Right ventricle myocardium inferior (tissue), 1 donor: Measurements from ENCODE around the gene HEMK1. TPM values are rescaled to one million over a fixed set of nuclear protein-coding genes. Genes with fewer than 3 reads are reported as not detected.

Experiments used
- ATAC-seq: fragments of 200-7000 bp; cut with Tn5 transposase; one replicate; pipeline ENCODE4 v1.9.1; 2020; ENCODE audit warnings: mild to moderate bottlenecking, moderate library complexity
- DNase-seq: peaks from one replicate; pipeline ENCODE4 v3.0.0; 2021; ENCODE audit errors: missing footprints
- intact Hi-C: fragments of 100-400 bp; cut with DNase I; formaldehyde crosslinking; loops from one replicate; pipeline ENCODE4 v1.11.0; 2022
- total RNA-seq: library from RNA; stranded (reverse); fragmentation: NEBNext Ultra II Directional; extraction: Animal tissue kit (Norgen Biotek cat#: 25700); gene quantifications from one replicate; pipeline ENCODE4 v1.2.1, GENCODE V29; 2021
- donor health status: DM: no; HTN: yes; CAD: no; lungs with severe emphysema.

The HEMK1 gene
- total RNA-seq, 1 donor from 2014 or later: 14.0 TPM

DNA sequence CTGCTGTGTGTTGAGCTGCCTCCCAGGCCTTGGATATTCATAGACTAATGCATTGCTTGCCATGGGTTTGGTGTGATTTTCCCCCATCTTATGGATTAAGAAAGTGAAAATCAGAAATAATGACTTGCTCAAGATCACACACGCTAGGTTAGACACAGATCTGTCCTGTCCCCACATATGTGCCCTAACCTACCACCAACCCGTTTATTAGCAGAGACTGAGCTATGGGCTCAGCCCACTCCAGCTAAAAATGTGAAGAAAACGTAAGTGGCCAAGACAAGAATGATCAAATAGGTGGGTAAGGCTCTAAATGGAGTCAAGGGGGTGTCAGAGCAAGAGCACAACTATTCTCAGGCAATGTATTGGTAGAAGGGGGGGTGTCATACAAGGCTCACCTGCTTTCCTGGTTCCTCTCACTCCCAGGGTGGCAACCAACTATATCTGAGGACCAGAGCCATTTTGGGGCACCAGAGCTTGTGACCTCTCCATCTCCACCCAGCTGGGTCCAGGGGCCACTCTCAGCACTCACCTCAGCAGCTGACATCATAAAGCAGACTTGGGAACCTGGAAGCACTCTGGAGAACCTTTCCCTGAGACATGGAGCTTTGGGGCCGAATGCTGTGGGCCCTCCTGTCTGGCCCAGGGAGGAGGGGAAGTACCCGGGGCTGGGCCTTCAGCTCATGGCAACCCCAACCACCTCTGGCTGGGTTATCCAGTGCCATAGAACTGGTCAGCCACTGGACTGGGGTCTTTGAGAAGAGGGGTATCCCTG, 1.4 kb downstream of the HEMK1 start:
- intact Hi-C loops: loop anchor here (5.0 kb wide), 1 partner anchor 82 kb away; no protein-coding TSS in a partner anchor
- no peak for DNase-seq
- no peak for ATAC-seq

- ATAC-seq: no peak
- intact Hi-C loops: loop anchor here (5.0 kb wide), 1 partner anchor 81 kb away; no protein-coding TSS in a partner anchor
- no peak for DNase-seq
Measured at GRCh38 chr3:50571486-50571885, 2.2 kb downstream of the HEMK1 start.

DNA sequence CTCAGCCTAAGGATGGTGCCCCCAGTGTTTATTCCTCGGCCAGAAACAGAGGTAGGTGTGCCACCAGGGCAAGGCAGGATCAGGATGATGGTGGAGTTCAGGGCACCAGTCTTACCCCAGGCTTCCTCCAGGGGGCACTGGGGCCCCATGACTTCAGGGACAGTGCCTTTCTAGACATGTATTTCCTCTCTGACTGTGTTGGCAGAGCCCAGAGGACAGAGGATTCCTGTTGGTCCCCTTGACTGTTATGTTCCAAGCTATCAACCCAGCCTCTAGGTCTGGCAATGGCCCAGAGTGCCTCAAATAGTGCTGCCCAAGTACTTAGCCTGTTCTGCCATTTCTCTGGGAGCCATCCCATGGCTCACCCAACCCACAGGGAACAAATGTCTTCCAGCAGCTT, 2.8 kb downstream of the HEMK1 start:
- peak; percentile 29 for ATAC-seq
- DNase-seq: peak; percentile 86
- intact Hi-C loops: loop anchor here (1.0 to 5.0 kb wide), 2 partner anchors 40 to 80 kb away; no protein-coding TSS in a partner anchor

DNA sequence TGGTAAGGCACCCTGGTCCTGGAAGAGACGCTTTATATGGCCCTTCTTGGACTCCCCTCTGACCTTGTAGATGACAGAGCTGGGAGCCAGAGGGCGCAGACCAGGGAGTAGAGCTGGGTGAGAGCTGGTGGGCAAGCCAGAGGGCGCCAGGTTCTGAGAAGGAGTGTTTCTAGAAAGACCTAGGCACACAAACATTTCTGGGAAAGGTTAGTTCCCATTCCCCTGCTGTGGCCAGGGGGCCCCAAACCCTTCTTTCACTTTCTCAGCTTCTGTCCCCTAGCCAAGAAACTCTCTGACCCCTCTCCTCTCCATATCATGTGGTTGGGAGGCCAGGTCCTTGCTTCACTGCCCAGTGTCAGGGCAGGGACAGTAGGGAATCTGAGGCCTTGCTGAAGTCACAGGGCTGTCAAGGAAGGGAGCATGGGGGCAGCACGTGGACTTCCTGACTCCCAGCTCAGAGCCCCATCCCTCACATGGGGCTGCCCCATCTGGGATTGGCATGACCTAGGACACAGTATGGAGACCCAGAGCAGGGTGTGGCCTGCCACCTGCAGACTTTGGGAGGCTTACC, 3.6 kb downstream of the HEMK1 start:
- DNase-seq: no peak
- no peak for ATAC-seq
- intact Hi-C loops: loop anchor here (1.0 to 5.0 kb wide), 2 partner anchors 39 to 79 kb away; no protein-coding TSS in a partner anchor

DNA sequence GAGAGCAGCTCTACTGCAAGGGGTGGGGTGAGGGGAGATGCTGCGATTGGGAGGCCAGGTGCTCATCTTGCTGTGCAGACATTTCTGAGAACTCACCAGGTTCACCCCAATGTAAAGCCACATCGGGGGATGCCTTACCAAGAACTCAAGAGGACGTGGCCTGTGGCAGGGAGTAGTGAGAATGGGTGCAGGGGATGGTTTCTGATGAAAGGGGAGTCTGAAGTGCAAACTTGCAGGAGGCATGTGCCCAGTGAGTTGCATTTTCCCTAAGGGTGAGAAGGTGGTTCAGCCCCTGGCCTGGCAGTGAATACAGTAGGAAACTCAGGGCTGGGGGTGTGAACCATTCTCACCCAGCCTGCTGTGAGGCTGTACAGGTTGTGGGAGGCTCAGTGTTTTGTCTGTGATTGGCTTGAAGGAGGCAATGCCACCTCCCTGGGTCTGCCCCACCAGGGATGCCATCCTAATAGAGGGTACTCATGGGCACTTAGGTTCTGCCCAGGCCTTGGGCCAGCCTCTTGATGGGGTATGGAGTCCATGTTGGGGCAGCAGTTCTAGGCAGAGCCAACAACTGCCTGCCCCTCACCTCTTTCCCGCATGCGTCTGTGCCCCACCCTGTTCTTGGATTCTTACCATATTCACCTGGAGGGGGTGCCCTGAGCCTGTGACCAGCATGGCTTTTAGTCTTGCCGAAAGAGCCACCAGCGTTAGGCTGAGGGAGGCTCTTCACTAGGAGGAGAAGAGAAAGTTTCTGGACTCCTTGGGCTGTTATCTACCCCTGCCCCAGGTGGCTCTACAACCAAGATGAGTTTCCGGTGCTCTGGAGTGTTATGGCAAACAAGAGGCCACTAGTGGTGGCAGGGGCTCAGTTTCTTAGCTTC, 4.5 kb downstream of the HEMK1 start:
- intact Hi-C loops: loop anchor here (5.0 kb wide), 1 partner anchor 78 kb away; no protein-coding TSS in a partner anchor
- no peak for ATAC-seq

GRCh38 chr3:50574444-50574831, 5.1 kb downstream of the HEMK1 start:
- intact Hi-C loops: loop anchor here (5.0 kb wide), 1 partner anchor 78 kb away; no protein-coding TSS in a partner anchor
- ATAC-seq (no peak), DNase-seq (no peak)

More for the DNA sequence above, 4.5 kb downstream of the HEMK1 start:
- DNase-seq: no peak

GRCh38 chr3:50575372-50575771, 6.0 kb downstream of the HEMK1 start:
- ATAC-seq: no peak
- intact Hi-C loops: no loop called here
- DNase-seq: no peak

- intact Hi-C loops: no loop called here
- ATAC-seq: no peak
- no peak for DNase-seq
Measured at GRCh38 chr3:50577348-50577747, 8.0 kb downstream of the HEMK1 start.

DNA sequence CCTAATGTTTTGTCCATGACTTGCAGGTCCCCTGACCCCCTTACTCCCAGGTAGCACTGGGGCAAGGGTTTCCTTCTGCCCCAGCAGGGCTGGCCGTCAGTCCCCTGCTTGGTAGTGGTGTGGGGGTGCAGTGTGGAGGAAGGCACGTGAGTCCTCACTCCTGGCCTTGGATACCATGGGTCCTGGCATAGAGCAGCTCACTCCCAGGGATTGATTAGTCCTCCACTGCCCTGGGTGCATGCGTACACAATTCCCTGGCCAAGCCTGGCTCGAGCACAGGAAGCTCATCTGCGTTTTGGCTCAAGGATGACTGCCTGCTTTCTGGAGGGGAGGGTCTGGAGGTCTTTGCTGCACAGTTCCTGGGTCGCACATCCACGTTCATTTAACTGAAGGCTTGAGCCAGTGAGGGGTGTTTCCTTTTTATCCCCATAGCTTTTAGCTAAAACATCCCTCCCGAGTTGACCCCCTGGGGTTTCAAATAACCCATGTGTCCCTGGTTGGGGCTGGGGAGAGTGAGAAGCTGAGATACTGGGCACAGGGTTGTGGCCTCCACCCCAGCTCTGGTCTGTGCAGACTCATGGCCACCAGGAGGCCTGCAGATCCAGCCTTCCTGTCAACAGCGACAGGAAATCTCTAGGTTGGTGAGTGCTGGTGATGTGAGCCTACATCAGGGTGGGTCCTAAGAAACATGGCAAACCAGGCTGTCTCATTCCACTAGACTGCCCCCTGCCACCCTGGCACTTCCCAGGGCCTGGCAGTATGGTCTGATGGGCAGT, 11.5 kb downstream of the HEMK1 start:
- ATAC-seq: no peak

GRCh38 chr3:50581459-50581842, 12.1 kb downstream of the HEMK1 start:
- intact Hi-C loops: no loop called here
- ATAC-seq (peak; percentile 53), DNase-seq (no peak)

More for the DNA sequence above, 11.5 kb downstream of the HEMK1 start:
- no peak for DNase-seq
- intact Hi-C loops: no loop called here

DNA sequence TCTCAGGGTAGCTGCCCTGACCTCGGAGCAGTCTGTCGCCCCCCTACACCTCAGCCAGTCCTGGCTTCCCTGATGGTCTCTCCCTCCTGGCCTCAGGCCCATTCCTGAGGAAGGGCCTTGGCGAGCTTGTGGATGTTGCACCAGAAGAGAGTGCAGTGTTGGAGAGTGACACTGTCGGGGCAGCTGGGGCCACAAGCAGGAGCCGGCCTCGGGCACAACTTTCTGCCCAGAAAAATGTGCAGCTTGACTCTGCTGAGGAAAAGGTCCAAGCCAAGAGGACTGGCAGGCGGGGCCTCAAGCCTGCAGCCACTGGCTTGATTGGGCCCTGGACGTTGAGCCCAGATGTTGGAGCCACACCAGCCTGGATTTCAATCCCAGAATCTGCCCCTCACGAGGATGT, 12.8 kb downstream of the HEMK1 start:
- ATAC-seq (peak; percentile 5), DNase-seq (no peak)
- intact Hi-C loops: no loop called here

DNA sequence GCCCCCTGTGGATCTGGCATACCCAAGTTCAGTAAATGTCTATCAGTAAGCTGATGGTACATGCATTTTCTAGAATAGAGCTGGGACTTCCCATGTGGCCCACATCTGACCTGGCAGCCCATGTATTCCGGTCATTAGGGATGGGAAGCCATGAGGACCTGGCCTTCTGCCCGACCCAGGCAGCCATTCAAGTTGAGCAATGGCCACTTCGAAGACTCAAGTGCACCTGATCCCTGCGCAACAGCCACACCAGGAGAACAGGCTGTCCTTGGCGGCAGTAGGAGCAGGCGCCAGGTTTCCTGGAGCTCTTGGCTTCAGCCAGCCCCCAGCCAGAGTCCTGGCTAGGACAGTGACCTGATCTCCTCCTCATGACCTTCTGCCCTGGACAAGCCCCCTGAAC, 14.6 kb downstream of the HEMK1 start:
- intact Hi-C loops: loop anchor here (1.0 kb wide), 1 partner anchor 17 kb away; no protein-coding TSS in a partner anchor
- DNase-seq: peak; percentile 89
- peak; percentile 82 for ATAC-seq

DNA sequence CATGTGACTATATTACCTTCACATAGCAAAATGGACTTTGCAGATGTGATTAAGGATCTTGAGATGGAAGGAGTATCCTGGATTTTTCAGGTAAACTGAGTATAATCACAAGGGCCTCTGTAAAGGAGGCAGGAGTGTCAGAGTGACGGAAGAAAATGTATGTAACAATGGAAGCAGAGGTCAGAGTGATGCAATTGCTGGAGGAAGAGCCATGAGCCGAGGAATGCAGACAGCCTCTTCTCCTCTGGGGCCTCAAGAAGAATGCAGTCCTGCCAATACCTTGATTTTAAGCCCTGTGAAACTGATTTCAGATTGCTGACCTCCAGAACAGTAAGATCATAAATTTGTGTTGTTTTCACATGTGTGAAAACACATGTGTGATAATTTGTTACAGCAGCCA, 15.1 kb downstream of the HEMK1 start:
- ATAC-seq (no peak), DNase-seq (no peak)
- intact Hi-C loops: loop anchor here (1.0 kb wide), 1 partner anchor 17 kb away; no protein-coding TSS in a partner anchor

- intact Hi-C loops: no loop called here
- no peak for DNase-seq
Measured at GRCh38 chr3:50585919-50586762, 16.8 kb downstream of the HEMK1 start.

DNA sequence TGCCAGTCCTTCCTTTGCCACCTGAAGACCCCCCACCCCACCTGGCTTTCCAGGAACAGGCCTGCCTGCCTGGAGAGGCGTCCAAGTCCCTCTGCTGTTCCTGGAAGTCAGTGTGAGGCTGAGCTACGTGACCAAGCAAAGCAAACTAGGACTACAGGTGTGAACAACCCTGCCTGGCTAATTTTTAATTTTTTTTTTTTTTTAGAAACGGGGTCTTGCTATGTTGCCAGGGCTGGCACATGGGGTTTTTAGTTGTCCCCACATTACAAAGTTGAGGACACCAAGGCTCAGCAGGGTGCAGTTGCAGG, 17.4 kb downstream of the HEMK1 start:
- DNase-seq: no peak
- ATAC-seq: no peak
- intact Hi-C loops: no loop called here

More at GRCh38 chr3:50585919-50586762, 16.8 kb downstream of the HEMK1 start:
- no peak for ATAC-seq

DNA sequence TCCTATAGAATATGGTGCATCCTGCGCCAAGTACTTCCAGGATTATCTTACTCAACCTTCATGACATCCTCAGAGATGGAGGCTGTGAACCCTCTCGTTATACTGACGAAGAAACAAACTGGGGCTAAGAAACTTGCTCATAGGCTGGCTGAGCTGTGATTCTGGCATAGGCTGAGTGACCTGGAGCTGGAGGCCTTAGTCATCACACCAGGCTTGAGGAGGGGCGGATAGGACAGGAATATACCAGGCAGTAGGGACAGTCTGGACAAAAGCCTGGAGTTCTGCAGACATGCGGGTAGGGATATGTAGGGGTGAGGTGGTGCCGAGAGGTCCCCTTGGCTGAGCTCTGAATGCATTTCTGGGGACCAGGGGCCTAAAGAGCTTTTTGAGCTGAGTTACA, 18.1 kb downstream of the HEMK1 start:
- DNase-seq: no peak
- intact Hi-C loops: no loop called here
- peak; percentile 15 for ATAC-seq

DNA sequence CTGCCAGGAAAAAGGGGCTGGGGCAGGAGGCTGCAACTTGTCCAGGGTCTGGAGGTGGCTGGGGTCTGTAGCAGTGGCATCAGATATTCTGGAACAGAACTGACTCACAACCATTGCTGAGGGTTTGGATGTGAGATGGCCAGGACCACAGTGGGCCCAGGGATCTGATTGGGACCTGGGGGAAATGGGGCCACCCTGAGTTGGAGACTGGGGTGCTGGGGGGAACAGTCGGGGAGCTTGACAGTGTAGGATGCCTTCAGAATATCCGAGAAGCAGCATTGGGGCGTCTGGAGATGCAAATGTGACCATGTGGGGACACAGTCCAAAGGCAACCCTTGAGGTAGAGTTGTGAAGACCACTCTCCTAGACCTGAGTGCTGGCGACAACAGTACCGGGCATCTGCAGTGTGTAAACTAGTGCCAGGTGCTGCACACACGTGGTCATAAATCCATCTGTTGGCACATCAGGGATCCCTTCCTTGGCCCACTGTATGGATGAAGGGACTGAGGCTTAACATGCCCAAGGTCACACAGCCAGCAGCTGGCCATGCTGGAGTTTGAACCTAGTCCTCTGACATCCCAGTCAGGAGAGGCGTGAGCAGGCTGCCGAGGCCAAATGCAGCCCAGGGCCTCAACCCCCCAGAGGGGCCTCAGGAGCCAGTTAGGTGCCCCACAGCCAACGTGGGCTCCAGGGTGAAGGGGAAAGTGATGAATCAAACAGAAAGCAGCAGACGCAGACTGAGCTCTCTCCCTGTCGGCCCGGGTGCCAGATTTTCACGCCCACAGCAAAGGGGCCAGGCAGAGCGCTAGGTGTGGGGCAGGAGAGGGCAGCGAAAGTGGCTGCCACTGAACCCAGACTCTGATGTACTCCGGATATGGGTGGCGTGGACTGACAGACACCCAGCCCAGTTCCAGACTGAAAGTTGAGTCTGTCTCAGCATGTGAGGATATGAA, 18.8 kb downstream of the HEMK1 start:
- ATAC-seq: no peak
- intact Hi-C loops: no loop called here
- DNase-seq: no peak
